Measurements from ENCODE around the gene SCT. TPM values are rescaled to one million over a fixed set of nuclear protein-coding genes. Genes with fewer than 3 reads are reported as not detected.

Gene SCT
- total RNA-seq, 1 experiment from 2014 or later: not detected

GRCh38 chr11:595400-595799, 31.6 kb downstream of the SCT start:
- BruUV-seq (replicated peaks): no TSS peak
- no peaks in the 10 kb centered on the region for H3K4me1 ChIP-seq (ENCODE audit: insufficient read depth, low read length, poor library complexity, severe bottlenecking)
- POLR2A ChIA-PET (ENCODE audit: low non-redundant PET): interaction anchor here (0.6 kb wide), 1 partner anchor 13 kb away, joined by 3 read pairs; no protein-coding TSS in a partner anchor
- H3K36me3 ChIP-seq (ENCODE audit: insufficient read depth, low read length, poor library complexity, severe bottlenecking): peaks cover 53% of the 10 kb centered on the region
- H3K4me3 ChIP-seq (ENCODE audit: low read depth, low read length, poor library complexity, severe bottlenecking): no peak overlapping the region
- H3K27me3 ChIP-seq (replicated peaks; ENCODE audit: insufficient read depth, low read depth, low read length, poor library complexity): no peaks in the 10 kb centered on the region
- H3K9me3 ChIP-seq (ENCODE audit: low read depth, low read length, poor library complexity, severe bottlenecking): no peaks in the 10 kb centered on the region
- CTCF ChIA-PET: no interaction called here
- no peak for TF ChIP-seq EZH2 (IDR thresholded peaks at IDR 0.05; ENCODE audit: borderline replicate concordance, low read depth, low read length, poor library complexity, severe bottlenecking)
- TF ChIP-seq CTCF (conservative IDR thresholded peaks at IDR 0.05; ENCODE audit: low read depth, low read length): no peak
- no peak for DNase-seq (ENCODE audit: low spot score)
- intact Hi-C loops (cut with micrococcal nuclease; ENCODE audit: unreplicated experiment): no loop called here
- no peak overlapping the region for H3K27ac ChIP-seq (ENCODE audit: low read depth, low read length, poor library complexity, severe bottlenecking)

DNA sequence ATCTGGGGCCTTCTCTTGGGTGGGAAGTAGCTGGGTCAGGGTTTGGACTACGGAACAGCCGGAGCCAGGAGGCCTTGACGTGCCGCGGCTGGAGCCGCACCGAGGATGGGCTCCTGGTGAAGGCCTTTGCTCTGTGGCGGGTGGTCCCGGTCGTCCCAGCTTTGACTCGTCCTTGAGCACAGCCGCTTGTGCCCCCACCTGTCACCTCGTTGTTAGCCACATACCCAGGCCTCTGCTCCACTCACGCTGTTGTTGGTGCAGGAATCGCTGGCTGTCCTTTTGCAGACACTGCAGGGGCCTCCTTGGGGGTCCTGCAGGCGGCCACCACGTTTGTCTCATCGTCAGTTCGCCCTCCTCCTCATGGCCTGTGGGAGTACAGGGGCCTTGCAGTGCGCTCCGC, 33.6 kb downstream of the SCT start:
- no peaks in the 10 kb centered on the region for H3K4me1 ChIP-seq (ENCODE audit: insufficient read depth, low read length, poor library complexity, severe bottlenecking)
- H3K27me3 ChIP-seq (replicated peaks; ENCODE audit: insufficient read depth, low read depth, low read length, poor library complexity): no peaks in the 10 kb centered on the region
- ChIA-PET CTCF (no interaction called here), POLR2A (ENCODE audit: low non-redundant PET) (no interaction called here)
- no peak overlapping the region for H3K4me3 ChIP-seq (ENCODE audit: low read depth, low read length, poor library complexity, severe bottlenecking)
- no peak for TF ChIP-seq EZH2 (IDR thresholded peaks at IDR 0.05; ENCODE audit: borderline replicate concordance, low read depth, low read length, poor library complexity, severe bottlenecking)
- no peak for TF ChIP-seq CTCF (conservative IDR thresholded peaks at IDR 0.05; ENCODE audit: low read depth, low read length)
- BruUV-seq (replicated peaks): no TSS peak
- H3K9me3 ChIP-seq (ENCODE audit: low read depth, low read length, poor library complexity, severe bottlenecking): no peaks in the 10 kb centered on the region
- DNase-seq (ENCODE audit: low spot score): no peak
- peaks cover 53% of the 10 kb centered on the region for H3K36me3 ChIP-seq (ENCODE audit: insufficient read depth, low read length, poor library complexity, severe bottlenecking)
- intact Hi-C loops (cut with micrococcal nuclease; ENCODE audit: unreplicated experiment): no loop called here
- no peak overlapping the region for H3K27ac ChIP-seq (ENCODE audit: low read depth, low read length, poor library complexity, severe bottlenecking)

GRCh38 chr11:592918-593317, 34.1 kb downstream of the SCT start:
- Histone ChIP-seq H3K4me3 (ENCODE audit: low read depth, low read length, poor library complexity, severe bottlenecking) (no peak overlapping the region), H3K27ac (ENCODE audit: low read depth, low read length, poor library complexity, severe bottlenecking) (no peak overlapping the region), H3K9me3 (ENCODE audit: low read depth, low read length, poor library complexity, severe bottlenecking) (no peaks in the 10 kb centered on the region), H3K4me1 (ENCODE audit: insufficient read depth, low read length, poor library complexity, severe bottlenecking) (no peaks in the 10 kb centered on the region), H3K27me3 (replicated peaks; ENCODE audit: insufficient read depth, low read depth, low read length, poor library complexity) (no peaks in the 10 kb centered on the region), H3K36me3 (ENCODE audit: insufficient read depth, low read length, poor library complexity, severe bottlenecking) (peaks cover 55% of the 10 kb centered on the region)
- no TSS peak for BruUV-seq (replicated peaks)
- ChIA-PET POLR2A (ENCODE audit: low non-redundant PET) (no interaction called here), CTCF (no interaction called here)
- TF ChIP-seq EZH2 (IDR thresholded peaks at IDR 0.05; ENCODE audit: borderline replicate concordance, low read depth, low read length, poor library complexity, severe bottlenecking) (no peak), CTCF (conservative IDR thresholded peaks at IDR 0.05; ENCODE audit: low read depth, low read length) (no peak)
- intact Hi-C loops (cut with micrococcal nuclease; ENCODE audit: unreplicated experiment): no loop called here
- no peak for DNase-seq (ENCODE audit: low spot score)
